ENCODE results near the gene PDIA6.

Gene PDIA6

GRCh38 chr2:10845640-10846039 lies 33.1 kb upstream of the PDIA6 start:
- TF ChIP-seq CREB1 (IDR thresholded peaks at IDR 0.05; ENCODE audit: low read depth) (no peak), ZBTB7A (IDR thresholded peaks at IDR 0.05; ENCODE audit: low read depth) (no peak), TCF12 (IDR thresholded peaks at IDR 0.05; ENCODE audit: low read depth) (no peak)

- TF ChIP-seq EGR1 (IDR thresholded peaks at IDR 0.05) (no peak), TEAD4 (IDR thresholded peaks at IDR 0.05) (peak; percentile 51)
Measured at GRCh38 chr2:10844097-10844496, 31.5 kb upstream of the PDIA6 start.

GRCh38 chr2:10842506-10842905 lies 29.9 kb upstream of the PDIA6 start:
- no peak for TF ChIP-seq TAF1 (IDR thresholded peaks at IDR 0.05; ENCODE audit: low read depth)
- no peak for TF ChIP-seq MAX (IDR thresholded peaks at IDR 0.05)
- no peak for TF ChIP-seq TCF12 (IDR thresholded peaks at IDR 0.05; ENCODE audit: low read depth)
- TF ChIP-seq ZBTB7A (IDR thresholded peaks at IDR 0.05; ENCODE audit: low read depth), result no peak
- no peak for TF ChIP-seq FOXM1 (IDR thresholded peaks at IDR 0.05; ENCODE audit: borderline replicate concordance, low read depth)
- TF ChIP-seq RAD21 (IDR thresholded peaks at IDR 0.05; ENCODE audit: low read depth), result no peak
- no peak for TF ChIP-seq CEBPB (IDR thresholded peaks at IDR 0.05)
- TF ChIP-seq EGR1 (IDR thresholded peaks at IDR 0.05), result no peak
- no peak for TF ChIP-seq YY1 (IDR thresholded peaks at IDR 0.05; ENCODE audit: low read depth)
- no peak for TF ChIP-seq USF1 (IDR thresholded peaks at IDR 0.05)
- no peak for TF ChIP-seq REST (IDR thresholded peaks at IDR 0.05; ENCODE audit: low read depth)
- no peak for TF ChIP-seq NFIC (IDR thresholded peaks at IDR 0.05)
- no peak for TF ChIP-seq TEAD4 (IDR thresholded peaks at IDR 0.05)

GRCh38 chr2:10841547-10842219 lies 29.1 kb upstream of the PDIA6 start:
- TF ChIP-seq TCF12 (IDR thresholded peaks at IDR 0.05; ENCODE audit: low read depth) (no peak), CREB1 (IDR thresholded peaks at IDR 0.05; ENCODE audit: low read depth) (no peak), EGR1 (IDR thresholded peaks at IDR 0.05) (no peak), REST (IDR thresholded peaks at IDR 0.05; ENCODE audit: low read depth) (no peak), RAD21 (IDR thresholded peaks at IDR 0.05; ENCODE audit: low read depth) (no peak), CEBPB (IDR thresholded peaks at IDR 0.05) (no peak), FOXM1 (IDR thresholded peaks at IDR 0.05; ENCODE audit: borderline replicate concordance, low read depth) (no peak), MAX (IDR thresholded peaks at IDR 0.05) (no peak), NFIC (IDR thresholded peaks at IDR 0.05) (no peak), YY1 (IDR thresholded peaks at IDR 0.05; ENCODE audit: low read depth) (no peak), EP300 (IDR thresholded peaks at IDR 0.05; ENCODE audit: borderline replicate concordance) (no peak), TAF1 (IDR thresholded peaks at IDR 0.05; ENCODE audit: low read depth) (no peak), USF1 (IDR thresholded peaks at IDR 0.05) (no peak), ZBTB7A (IDR thresholded peaks at IDR 0.05; ENCODE audit: low read depth) (no peak), TEAD4 (IDR thresholded peaks at IDR 0.05) (no peak)

- TF ChIP-seq TAF1 (IDR thresholded peaks at IDR 0.05; ENCODE audit: low read depth), result no peak
- TF ChIP-seq NFIC (IDR thresholded peaks at IDR 0.05), result no peak
- no peak for TF ChIP-seq EP300 (IDR thresholded peaks at IDR 0.05; ENCODE audit: borderline replicate concordance)
- no peak for TF ChIP-seq CEBPB (IDR thresholded peaks at IDR 0.05)
- TF ChIP-seq YY1 (IDR thresholded peaks at IDR 0.05; ENCODE audit: low read depth), result no peak
- peak; percentile 96 for TF ChIP-seq REST (IDR thresholded peaks at IDR 0.05; ENCODE audit: low read depth)
- TF ChIP-seq CREB1 (IDR thresholded peaks at IDR 0.05; ENCODE audit: low read depth), result no peak
- 0 out of 2 replicates have a peak, but pooled peaks have one; percentile 46 for TF ChIP-seq MAX (IDR thresholded peaks at IDR 0.05)
- TF ChIP-seq ZBTB7A (IDR thresholded peaks at IDR 0.05; ENCODE audit: low read depth), result no peak
- TF ChIP-seq TCF12 (IDR thresholded peaks at IDR 0.05; ENCODE audit: low read depth), result no peak
- no peak for TF ChIP-seq FOXM1 (IDR thresholded peaks at IDR 0.05; ENCODE audit: borderline replicate concordance, low read depth)
- no peak for TF ChIP-seq RAD21 (IDR thresholded peaks at IDR 0.05; ENCODE audit: low read depth)
- no peak for TF ChIP-seq USF1 (IDR thresholded peaks at IDR 0.05)
- no peak for TF ChIP-seq EGR1 (IDR thresholded peaks at IDR 0.05)
- TF ChIP-seq TEAD4 (IDR thresholded peaks at IDR 0.05), result no peak
Measured at GRCh38 chr2:10839813-10840212, 27.2 kb upstream of the PDIA6 start.

All from Ishikawa (cell line).